HG02763 (cell line): ENCODE data around the gene ZNF576.
A peak's percentile ranks its signal among the peaks of the same experiment; 100 is the strongest.
"Not testable (repeated sequence)": the region's sequence is repeated elsewhere in the genome, so short reads cannot be mapped to it uniquely, and the experiment has no call there.

Experiments
- ATAC-seq: cut with Tn5 transposase; IDR thresholded peaks from one replicate; pipeline ENCODE4 v1.9.1; 2021; ENCODE audit warnings: mild to moderate bottlenecking, moderate library complexity; ENCODE audit not compliant: unreplicated experiment

ZNF576 gene, protein sequence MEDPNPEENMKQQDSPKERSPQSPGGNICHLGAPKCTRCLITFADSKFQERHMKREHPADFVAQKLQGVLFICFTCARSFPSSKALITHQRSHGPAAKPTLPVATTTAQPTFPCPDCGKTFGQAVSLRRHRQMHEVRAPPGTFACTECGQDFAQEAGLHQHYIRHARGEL

DNA sequence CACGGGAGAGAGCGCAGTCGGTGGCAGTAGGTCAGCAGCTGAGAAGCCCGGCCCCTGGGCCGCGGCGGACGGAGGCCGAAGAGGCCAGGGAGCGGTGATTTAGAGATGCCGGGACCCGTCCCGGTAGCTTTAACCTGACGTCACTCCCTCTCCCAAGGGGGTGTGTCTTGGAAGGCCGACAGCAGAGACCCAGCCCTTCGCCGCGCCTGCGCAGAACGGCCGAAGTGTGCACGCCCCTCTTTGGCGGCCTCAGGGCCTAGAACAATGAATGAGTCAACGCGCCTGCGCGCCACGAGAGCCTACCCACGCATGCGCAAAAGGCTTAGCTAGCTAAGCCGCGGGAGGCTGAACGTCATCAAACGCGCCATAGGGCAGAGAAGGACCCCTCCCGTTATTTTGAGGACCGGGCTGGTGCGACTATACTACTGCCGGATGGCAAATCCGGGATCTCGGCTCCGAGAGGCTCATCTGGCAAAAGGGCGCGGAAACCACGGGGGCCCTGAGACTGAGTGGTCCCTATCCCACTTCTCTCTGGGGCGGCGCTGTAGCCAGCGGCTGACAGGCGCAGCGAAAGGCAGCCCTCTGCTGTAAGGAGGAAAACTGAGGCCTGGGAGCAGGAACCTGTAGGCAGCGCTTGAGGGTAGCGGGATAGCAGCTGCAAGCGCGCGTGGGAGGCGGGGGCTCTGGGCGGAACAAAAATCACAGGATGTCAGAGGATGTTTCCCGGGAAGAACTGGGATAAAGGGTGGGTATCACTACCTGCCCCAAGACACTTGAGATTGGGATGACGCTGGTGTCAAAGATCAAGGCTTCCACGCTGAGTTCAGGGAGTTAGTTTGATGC, at the start of gene ZNF576, which contains the start of gene IRGQ:
Gene ZNF576 (plus strand): TSS at position 597 of the 843 bp plus-strand sequence. CDS start 514 bp downstream, outside the sequence.
Gene IRGQ (minus strand): TSS at position 136 of the 843 bp plus-strand sequence. CDS start 796 bp downstream, outside the sequence.
- peak; percentile 87 for ATAC-seq

DNA sequence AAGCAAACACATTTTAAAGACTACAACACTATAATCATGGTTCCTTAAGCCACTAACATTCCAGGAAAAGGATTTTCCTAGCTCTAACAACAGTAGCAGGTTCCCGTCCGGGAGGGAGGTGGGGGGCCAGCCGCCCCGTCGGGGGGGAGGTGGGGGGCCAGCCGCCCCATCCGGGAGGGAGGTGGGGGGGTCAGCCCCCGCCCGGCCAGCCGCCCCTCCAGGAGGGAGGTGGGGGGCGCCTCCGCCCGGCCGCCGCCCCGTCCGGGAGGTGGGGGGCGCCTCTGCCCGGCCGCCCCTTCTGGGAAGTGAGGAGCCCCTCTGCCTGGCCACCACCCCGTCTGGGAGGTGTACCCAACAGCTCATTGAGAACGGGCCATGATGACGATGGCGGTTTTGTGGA, 48.5 kb upstream of the ZNF576 start:
- ATAC-seq = not testable (repeated sequence)

DNA sequence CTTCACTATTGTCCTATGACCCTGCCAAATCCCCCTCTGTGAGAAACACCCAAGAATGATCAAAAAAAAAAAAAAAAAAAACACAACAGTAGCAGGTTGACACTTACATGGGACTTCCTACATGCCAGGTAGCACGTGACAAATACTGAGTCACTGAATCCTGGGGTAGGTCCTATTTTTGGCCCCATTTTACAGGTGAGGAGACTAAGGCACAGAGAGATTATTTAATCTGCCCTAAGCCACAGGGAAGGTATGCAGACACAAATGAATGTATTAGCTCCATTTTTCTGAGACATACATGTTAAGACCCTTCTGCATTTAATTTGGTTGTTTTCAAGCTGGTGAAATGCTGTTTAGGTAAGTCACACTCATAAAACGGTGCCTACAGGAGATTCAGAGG, 47.7 kb upstream of the ZNF576 start:
- no peak for ATAC-seq

DNA sequence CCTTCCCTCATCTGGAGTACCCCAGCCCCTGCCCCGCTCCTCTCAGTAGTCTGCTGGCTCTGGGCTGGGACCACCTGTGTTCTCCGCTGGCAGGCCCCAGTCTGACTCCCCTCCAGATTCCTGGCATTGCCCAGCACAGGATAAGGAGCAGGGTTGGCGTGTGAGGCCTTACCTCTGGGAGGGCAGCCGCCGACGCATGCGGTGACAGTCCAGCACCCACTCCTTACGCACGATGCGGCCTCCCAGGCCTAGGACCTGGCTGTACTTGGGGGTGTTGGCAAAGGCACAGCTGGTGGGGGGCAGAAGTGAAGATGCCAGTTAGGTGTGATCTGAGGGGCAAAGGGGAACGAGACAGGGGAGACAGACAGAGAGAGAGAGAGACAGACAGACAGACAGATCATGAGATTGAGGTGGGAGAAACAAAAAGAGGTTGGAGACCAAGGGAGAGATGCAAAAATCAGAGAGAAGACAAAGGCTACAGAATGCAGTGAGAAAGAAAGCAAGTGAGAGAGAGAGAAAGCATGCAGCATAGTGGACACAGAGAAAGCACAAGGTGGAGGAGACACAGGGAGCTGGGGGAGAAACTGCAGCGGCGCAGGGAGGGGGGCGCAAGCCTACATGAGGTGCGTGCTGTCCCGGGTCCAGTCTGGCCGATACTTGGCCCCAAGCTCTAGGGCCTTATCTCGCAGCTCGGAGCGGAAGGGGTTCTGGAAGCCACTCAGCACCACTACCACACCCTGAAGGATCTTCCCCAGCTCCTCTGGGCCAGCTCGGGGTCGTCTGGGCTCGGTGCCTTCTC, 44.8 kb upstream of the ZNF576 start:
- no peak for ATAC-seq

DNA sequence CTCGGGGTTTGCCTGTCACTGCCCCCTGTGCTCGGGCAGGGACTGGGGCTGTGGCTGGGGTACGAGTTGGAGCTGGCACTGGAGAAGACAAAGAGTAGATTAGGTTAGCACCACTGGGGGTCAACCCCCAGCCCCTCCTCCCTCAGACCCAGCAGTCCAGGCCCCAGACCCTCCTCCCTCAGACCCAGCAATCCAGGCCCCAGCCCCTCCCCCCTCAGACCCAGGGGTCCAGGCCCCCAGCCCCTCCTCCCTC, 44.3 kb upstream of the ZNF576 start:
- ATAC-seq = no peak

DNA sequence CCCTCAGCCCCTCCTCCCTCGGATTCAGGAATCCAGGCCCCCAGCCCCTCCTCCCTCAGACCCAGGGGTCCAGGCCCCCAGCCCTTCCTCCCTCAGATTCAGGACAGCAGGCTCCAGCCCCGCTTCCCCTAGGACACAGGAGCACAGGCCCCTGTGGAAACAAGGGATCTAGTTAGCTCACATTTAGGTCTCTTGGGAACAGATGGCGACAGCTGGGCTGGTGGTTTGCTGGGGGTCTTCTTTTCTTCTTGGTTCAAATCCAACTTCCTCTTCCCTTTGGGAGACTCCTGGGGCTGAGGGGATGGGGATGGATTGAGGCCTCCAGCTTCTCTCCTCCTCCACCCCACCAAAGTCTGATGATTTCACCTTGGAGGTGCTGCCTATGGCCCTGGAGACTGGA, 43.8 kb upstream of the ZNF576 start:
- no peak for ATAC-seq

DNA sequence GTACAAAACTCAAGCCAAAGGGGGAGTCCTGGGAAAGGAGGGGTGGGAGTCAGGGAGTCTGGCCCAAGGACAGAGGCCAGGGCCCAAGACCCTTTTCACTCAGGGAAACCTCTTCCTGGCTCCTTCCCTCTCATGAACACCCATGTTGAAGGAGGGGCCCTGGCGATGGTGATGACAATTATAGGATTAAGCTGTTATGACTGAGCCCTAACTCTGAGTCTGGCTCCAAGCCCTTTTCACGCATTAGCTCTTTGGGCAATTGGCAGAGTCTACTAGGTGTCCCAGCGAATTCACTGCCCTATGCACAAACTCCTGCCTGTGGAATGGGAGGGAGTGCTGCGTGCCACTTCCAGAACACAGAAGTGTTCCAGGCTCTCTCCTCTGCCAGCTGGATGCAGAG, 42.7 kb upstream of the ZNF576 start:
- no peak for ATAC-seq

DNA sequence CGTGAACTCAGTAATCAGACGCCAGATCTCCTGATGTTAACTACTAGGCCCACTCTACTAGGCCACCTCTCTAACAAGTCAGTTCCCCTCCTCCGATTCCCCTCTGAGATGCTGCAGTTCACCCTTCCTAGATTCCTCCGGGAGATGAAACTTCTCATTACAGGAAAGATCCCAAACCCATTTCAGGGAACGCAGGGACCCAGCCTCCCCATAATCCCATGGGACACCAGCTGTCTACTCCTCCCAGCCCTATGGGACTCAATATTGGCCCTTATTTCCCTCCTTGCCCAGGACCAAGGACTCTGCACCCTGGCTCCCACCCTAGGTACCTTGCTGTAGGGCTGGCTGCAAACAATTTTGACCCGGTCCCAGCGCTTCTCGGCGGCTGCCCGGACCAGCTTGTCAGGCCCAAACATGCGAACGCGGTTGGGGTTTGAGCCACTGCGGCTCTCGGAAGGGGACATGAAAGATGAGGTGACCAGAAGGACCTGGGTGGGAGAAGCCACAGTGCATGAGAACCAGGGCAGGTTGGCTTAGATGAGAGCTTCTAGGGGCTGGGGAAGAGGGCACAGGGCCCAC, 42.0 kb upstream of the ZNF576 start:
- ATAC-seq = no peak

DNA sequence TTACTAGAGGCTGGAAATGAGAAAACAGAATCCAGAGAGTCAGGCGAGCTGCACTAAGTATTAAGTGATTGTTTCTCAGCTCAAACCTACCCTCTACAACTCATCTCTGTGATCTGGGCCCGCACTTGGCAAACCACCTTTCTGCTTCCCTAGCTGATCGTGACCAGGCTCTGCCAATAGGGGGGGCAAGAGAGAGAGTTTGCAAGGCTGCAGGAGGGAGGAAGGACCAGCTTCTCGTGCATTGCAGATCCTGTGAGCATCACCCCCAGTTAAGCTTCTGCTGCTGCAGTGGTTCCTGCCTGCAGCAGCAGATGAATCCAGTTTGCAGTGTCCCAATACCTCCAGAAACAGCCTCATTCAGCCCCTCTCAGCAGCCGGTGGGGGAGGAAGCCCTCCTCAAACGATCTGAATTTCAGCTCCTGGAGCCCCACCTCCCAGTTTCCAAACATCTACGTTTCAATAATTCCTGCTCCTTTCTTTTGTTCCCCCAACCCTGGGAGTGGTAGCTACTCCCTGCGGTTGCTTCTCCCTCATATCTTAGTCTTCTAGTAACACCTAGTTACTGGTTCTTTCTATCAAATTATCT, 41.1 kb upstream of the ZNF576 start:
- no peak for ATAC-seq

DNA sequence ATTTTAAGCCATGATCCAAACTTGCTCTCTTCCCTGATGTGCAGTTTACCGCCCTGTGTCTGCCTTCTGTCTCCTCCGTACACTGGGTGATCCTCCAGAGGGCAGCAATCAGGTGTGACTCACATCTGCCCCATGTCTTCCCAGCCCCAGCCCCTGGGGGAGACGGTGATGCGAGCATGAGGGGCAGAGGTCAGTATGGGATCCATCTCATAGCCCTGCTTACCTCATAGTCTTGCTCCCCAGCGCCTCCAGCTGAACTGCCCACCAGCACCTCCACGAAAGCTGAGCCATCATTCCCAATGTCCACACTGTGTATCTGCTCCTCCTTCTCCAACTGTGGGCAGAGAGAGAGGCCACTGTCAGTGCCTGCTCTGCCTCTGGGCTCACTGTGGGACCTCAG, 35.7 kb upstream of the ZNF576 start:
- ATAC-seq = no peak

DNA sequence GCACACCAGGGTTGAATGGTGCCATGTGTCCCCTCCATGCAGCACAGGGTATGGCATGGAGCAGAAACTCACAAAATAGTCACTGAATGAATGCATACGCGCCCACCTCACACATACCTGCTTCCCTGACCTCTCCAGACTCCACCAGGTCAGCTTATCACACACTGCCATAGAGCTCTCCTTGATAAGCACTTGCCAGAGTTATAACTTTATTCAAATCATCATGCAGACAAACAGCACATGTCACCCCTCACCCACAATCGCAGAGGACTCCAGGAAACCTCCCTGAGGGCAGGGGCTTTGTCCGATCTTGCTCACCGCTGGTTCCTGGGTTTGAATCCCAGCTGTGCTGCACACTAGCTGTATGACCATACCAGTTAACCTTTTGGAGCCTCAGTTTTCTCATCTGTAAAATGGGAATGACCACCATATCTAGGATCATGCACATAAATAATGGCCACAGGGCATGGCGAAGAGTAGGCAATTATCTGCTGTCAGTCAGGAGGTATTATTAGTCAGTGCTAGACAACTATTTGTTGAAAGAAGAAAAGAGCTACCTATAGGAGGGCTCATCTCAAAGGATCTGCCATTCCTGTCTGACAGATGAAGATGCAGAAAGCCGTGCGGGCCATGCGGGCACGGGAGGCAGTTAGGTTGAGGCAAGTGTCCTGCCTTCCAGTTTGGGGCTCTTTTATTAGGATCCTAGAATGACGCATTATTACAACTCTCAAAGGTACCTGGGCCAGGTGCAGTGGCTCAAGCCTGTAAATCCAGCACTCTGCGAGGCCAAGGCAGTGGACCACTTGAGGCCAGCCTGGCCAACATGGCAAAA, 35.0 kb upstream of the ZNF576 start:
- no peak for ATAC-seq

DNA sequence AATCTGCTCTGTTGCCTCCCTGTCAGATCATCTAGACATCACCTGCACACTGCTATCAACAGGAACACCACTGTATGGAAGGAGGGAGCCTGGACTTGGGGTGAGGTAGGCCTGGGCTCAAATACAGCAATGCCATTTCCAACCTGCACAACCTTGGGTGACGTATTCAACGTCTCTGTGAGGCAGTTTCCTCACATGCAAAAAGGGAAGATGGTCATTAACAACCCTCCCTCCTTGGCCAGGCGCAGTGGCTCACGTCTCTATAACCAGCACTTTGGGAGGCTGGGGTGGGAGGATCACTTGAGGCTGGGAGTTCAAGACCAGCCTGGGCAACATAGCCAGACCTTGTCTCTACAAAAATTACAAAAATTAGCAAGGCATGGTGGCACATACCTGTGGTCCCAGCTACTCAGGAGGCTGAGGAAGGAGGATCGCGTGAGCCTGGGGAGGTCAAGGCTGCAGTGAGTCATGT, 34.1 kb upstream of the ZNF576 start:
- no peak for ATAC-seq

DNA sequence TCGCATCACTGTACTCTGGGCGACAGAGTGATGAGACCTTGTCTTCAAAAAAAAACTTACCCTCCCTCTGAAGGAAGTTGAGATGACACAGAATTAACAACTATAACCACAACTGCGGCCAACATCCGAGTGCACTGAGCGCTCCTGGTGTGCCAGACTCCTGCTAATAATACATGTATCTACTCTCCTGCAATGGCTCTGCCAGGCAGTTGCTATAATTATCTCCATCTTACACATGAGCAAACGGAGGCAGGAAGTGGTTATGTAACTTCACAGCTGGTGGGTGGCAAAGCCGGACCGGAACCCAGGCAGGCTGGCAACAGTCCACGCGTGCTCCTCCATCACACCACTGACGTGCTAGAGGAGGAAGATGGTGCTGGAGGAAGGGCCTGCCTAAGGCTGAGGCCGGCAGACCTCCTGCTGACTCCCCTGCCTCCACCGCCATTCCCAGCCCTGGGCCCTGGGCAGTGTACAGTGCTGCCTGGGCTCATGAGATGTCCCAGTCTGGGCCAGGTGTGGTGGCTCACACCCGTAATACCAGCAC, 33.6 kb upstream of the ZNF576 start:
- ATAC-seq = peak; percentile 67

DNA sequence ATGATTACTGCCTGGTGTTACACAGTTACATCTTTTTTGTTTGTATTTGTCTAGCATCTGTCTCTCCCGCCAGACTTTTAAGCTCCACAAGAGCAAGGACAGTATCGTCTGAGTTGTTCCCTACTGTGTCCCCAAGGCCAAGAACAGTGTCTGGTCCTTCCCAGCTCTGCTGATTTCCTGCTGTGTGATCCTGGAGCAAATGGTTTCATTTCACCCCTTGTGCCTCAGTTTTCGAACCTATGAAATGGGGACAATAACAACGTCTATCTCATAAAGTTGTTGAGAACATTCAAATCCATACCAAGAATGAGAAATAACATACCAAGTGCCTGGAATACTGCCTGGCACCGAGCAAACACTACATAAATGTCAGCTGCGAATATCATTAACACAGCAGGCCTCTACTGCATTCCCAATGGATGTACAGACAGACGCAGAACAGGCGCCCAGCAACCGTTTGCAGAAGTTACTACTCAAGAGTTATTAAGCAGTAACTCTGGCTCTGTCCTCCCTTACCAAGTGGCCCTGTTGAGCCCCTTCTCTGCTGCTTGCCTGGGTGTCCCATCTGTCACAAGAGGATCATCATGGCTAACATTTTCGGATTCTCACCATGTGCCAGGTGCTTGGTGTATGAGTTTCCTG, 32.5 kb upstream of the ZNF576 start:
- ATAC-seq = no peak

DNA sequence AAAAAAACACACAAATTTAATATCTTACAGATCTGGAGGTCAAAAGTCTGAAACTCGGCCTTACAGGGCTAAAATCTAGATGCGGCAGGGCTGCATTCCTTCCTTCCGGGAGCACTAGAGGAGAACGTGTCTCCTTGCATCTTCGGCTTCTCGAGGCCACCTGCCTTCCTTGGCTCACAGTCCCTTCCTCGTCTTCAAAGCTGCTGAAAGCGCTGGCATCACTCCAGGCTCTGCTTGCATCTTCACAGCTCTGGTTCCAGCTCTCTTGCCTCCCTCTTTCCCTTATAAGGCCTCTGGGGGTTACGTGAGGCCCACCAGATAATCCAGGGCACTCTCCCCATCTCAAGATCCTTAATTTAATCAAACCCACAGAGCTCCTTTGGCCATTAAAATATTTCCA, 31.6 kb upstream of the ZNF576 start:
- ATAC-seq = no peak

DNA sequence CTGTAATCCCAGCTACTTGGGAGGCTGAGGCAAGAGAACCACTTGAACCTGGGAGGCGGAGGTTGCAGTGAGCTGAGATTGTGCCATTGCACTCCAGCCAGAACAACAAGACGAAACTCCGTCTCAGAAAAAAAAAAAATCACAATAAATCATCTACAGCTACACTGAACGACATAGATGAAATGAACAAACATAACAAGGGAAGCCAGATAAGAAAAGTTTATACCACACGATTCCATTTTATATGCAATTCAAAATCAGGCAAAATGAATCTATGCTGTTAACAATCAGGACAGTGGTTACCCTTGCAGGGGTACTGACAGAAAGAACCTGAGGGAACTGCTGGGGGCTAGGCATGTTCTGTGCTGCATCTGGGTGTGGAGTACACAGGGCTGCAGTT, 26.7 kb upstream of the ZNF576 start:
- ATAC-seq = no peak

DNA sequence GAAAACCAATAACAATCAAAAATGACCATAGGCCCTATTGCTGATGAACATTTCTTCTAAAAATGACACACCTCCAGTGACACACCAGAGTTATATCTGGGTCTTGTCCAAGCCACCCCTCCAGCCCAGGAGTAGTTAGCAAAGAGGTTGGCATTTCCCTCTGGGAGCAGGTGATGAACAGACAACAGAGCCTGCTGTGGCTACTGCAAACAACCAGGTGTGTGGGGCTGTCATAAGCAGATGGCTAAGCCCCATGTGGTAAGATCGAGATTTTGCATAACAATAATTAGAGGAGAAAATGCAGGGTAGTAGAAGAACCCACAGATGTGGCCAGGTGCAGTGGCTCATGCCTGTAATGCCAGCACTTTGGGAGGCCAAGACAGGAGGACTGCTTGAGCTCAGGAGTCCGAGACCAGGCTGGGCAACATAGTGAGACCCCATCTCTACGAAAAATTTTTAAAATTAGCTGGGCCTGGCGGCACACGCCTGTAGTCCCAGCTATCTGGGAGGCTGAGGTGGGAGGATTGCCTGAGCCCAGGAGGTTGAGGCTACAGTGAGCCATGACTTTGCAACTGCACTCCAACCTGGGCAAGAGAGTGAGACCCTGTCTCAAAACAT, 26.1 kb upstream of the ZNF576 start:
- ATAC-seq = no peak

DNA sequence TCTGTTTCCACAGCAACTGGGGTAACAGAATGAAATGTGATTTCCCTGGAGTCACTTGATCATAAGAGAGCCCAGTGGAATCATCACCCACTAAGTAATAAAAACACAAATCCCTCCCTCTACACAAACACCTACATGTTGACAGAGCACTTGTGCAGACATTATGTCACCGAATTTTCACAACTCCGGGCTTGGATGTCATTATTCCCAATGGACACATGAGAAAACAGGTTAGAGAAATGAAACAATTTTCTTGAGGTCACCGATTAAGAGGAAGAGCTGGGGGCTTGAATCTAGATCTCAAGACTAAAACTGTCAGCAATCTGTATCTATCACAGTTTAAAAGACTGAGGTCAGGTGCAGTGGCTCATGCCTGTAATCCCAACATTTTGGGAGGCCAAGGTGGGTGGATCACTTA, 24.2 kb upstream of the ZNF576 start:
- ATAC-seq = no peak
